Pancreas (tissue), 10 donors: ENCODE data around the gene NUFIP2. TPM values are rescaled to one million over a fixed set of nuclear protein-coding genes. Genes with fewer than 3 reads are reported as not detected.
A peak's percentile ranks its signal among the peaks of the same experiment; 100 is the strongest.

Source experiments
- ATAC-seq, 4 donors: fragments of 200-7000 bp; cut with Tn5 transposase; one replicate each; pipeline versions ENCODE4 v1.8.0 to v1.9.1; 2020; ENCODE audit warnings: mild to moderate bottlenecking in 4 of 4, moderate library complexity in 4 of 4
- DNase-seq, 6 donors: peaks; one replicate each; pipeline ENCODE4 v3.0.0-alpha.2; 2020
- FAIRE-seq: peaks from 2 replicates; lab custom pipeline; 2012; peaks lifted over from hg19 to GRCh38; lab: Jason Lieb, UNC
- H3K27ac ChIP-seq, 4 donors: fragments of 200-600 bp; sonication (generic); 1 replicate in 3 of 4; 2 replicates in 1 of 4; pipeline versions ENCODE4 v1.5.0 to v1.8.0; 2020
- H3K27me3 ChIP-seq, 4 donors: fragments of 200-600 bp; one replicate each; pipeline ENCODE4 v1.8.0; 2021
- H3K36me3 ChIP-seq, 3 donors: fragments of 200-600 bp; sonication (generic) in 1 of 3; one replicate each; pipeline versions ENCODE4 v1.5.0 to v1.8.0; 2020 to 2021
- H3K4me1 ChIP-seq, 3 donors: fragments of 200-600 bp; one replicate each; pipeline ENCODE4 v1.8.0; 2021
- H3K4me3 ChIP-seq, 4 donors: fragments of 200-600 bp; sonication (generic) in 2 of 4; one replicate each; pipeline versions ENCODE4 v1.5.0 to v1.8.0; 2020 to 2021
- H3K9me3 ChIP-seq, 4 donors: fragments of 200-600 bp; one replicate each; pipeline ENCODE4 v1.8.0; 2021
- CTCF ChIP-seq, 4 donors: fragments of 200-600 bp; sonication (generic) in 3 of 4; IDR thresholded peaks; one replicate each; pipeline versions ENCODE4 v1.5.0 to v1.8.0; 2021; ENCODE audit warnings: antibody characterized with exemption in 4 of 4
- whole genome bisulfite sequencing, 2 donors: extraction: QIAGEN DNeasy Blood & Tissue Kit; methylation state at CpG; one replicate each; pipeline ENCODE4 v1.1.7; 2013; 5-methylcytosine and 5-hydroxymethylcytosine counted together
- intact Hi-C, 3 donors: fragments of 100-400 bp; cut with DNase I; formaldehyde crosslinking; loops; one replicate each; pipeline versions ENCODE4 v1.11.1 to v1.14.2; 2022
- polyA plus RNA-seq, 2 donors: library from polyadenylated mRNA; stranded (reverse); fragments of 200-250 nt; gene quantifications; one replicate each; pipeline ENCODE4 v1.2.3, GENCODE V29; 2013
- total RNA-seq, 6 donors: library from RNA; stranded (reverse); fragmentation: NEBNext Ultra II Directional in 4 of 6; extraction: Animal tissue kit (Norgen Biotek cat#: 25700) in 4 of 6; gene quantifications; one replicate each; pipeline versions ENCODE4 v1.2.1 to v1.2.4, GENCODE V29; 2021 to 2023
- donor health status: healthy with polysubstance abuse.
- donor health status: DM: no; HTN: no; CAD: no; lungs with moderate emphysema.
- donor health status: DM: no; HTN: no; CAD: no.
- donor health status: control.
- donor health status: control.
- donor health status: Bipolar disorder and iron deficiency.
- donor health status: DM: yes; HTN: yes; CAD: no.
- donor health status: DM: no; HTN: no; CAD: no.
- donor health status: DM: no; HTN: no; CAD: no.
- donor health status: DM: yes; HTN: yes; CAD: no.

The NUFIP2 gene
- total and polyA plus RNA-seq, 8 donors, result 8.7 to 28.1 (median 15.3) TPM

- no peak for DNase-seq
- TF ChIP-seq CTCF (IDR thresholded peaks at IDR 0.05), result no peak
- 84 to 91% methylated on average over 3 of the region's 3 CpGs for WGBS, 2 donors
- Histone ChIP-seq H3K27me3 (no peaks in the 10 kb centered on the region), H3K4me1 (no peaks in the 10 kb centered on the region), H3K4me3 (no peak overlapping the region), H3K9me3 (no peaks in the 10 kb centered on the region), H3K27ac (no peak overlapping the region), H3K36me3 (no peaks in the 10 kb centered on the region)
- intact Hi-C loops, result no loop called here
- FAIRE-seq, result no peak
- ATAC-seq, result peak in 2 of 4 donors; percentile 18 to 25
Measured at GRCh38 chr17:29331075-29331707, 37.2 kb upstream of the NUFIP2 start.

GRCh38 chr17:29327412-29327811, 33.5 kb upstream of the NUFIP2 start:
- H3K27ac ChIP-seq, result no peak overlapping the region
- no peaks in the 10 kb centered on the region for H3K36me3 ChIP-seq
- TF ChIP-seq CTCF (IDR thresholded peaks at IDR 0.05), result no peak
- ATAC-seq, result no peak
- H3K9me3 ChIP-seq, result no peaks in the 10 kb centered on the region
- no peak overlapping the region for H3K4me3 ChIP-seq
- H3K27me3 ChIP-seq, result no peaks in the 10 kb centered on the region
- no peak for FAIRE-seq
- intact Hi-C loops, result no loop called here
- H3K4me1 ChIP-seq, result no peaks in the 10 kb centered on the region
- no peak for DNase-seq
- WGBS, 2 donors, result 76 to 80% methylated on average over 5 of the region's 5 CpGs

- H3K4me3 ChIP-seq, result no peak overlapping the region
- no peak for ATAC-seq
- no peaks in the 10 kb centered on the region for H3K4me1 ChIP-seq
- no peak overlapping the region for H3K27ac ChIP-seq
- no peak for TF ChIP-seq CTCF (IDR thresholded peaks at IDR 0.05)
- no peak for FAIRE-seq
- WGBS, 2 donors, result 84 to 88% methylated on average over 6 of the region's 6 CpGs
- no peak for DNase-seq
- no peaks in the 10 kb centered on the region for H3K36me3 ChIP-seq
- H3K27me3 ChIP-seq, result no peaks in the 10 kb centered on the region
- H3K9me3 ChIP-seq, result no peaks in the 10 kb centered on the region
- intact Hi-C loops, result no loop called here
Measured at GRCh38 chr17:29326023-29326813, 32.3 kb upstream of the NUFIP2 start.

GRCh38 chr17:29322363-29322762, 28.4 kb upstream of the NUFIP2 start:
- DNase-seq (no peak), FAIRE-seq (no peak), ATAC-seq (no peak)
- Histone ChIP-seq H3K4me3 (no peak overlapping the region), H3K9me3 (no peaks in the 10 kb centered on the region), H3K36me3 (no peaks in the 10 kb centered on the region), H3K27me3 (no peaks in the 10 kb centered on the region), H3K4me1 (no peaks in the 10 kb centered on the region), H3K27ac (no peak overlapping the region)
- 63 to 68% methylated on average over 2 of the region's 2 CpGs for WGBS, 2 donors
- intact Hi-C loops, result no loop called here
- TF ChIP-seq CTCF (IDR thresholded peaks at IDR 0.05), result no peak

- Histone ChIP-seq H3K36me3 (no peaks in the 10 kb centered on the region), H3K9me3 (no peaks in the 10 kb centered on the region), H3K27me3 (no peaks in the 10 kb centered on the region), H3K4me1 (no peaks in the 10 kb centered on the region), H3K27ac (no peak overlapping the region), H3K4me3 (no peak overlapping the region)
- WGBS, 2 donors, result 79 to 89% methylated on average over 3 of the region's 3 CpGs
- ATAC-seq (no peak), DNase-seq (no peak), FAIRE-seq (no peak)
- no peak for TF ChIP-seq CTCF (IDR thresholded peaks at IDR 0.05)
- intact Hi-C loops, result no loop called here
Measured at GRCh38 chr17:29303386-29303785, 9.4 kb upstream of the NUFIP2 start.
